Measurements from ENCODE around the gene SLC22A1. TPM values are rescaled to one million over a fixed set of nuclear protein-coding genes. Genes with fewer than 3 reads are reported as not detected.

Gene SLC22A1
- total and polyA plus RNA-seq, 7 donors: 0.17 to 3.3 (median 0.89) TPM

DNA sequence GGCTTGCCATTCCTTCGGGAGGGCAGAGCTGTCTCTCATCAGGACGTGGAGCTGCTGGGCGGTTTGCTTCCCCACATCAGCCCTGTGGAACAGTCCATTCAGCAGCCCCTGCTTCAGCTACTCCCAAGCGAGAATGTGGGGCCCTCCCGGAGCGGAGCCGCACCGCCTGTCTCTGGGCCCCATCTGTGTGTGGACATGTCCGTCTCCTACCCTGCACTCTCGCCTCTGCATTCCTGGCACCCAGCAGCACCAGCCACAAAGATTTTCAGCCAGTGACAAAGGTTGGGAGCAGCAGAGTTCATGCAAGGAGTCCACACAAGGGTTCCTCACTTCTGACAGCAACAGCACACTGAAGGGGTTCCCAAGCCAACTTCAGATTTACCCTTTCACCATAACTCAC, 29.0 kb upstream of the SLC22A1 start:
- intact Hi-C loops (cut with DNase I): no loop called here
- TF ChIP-seq, protein P1, sequence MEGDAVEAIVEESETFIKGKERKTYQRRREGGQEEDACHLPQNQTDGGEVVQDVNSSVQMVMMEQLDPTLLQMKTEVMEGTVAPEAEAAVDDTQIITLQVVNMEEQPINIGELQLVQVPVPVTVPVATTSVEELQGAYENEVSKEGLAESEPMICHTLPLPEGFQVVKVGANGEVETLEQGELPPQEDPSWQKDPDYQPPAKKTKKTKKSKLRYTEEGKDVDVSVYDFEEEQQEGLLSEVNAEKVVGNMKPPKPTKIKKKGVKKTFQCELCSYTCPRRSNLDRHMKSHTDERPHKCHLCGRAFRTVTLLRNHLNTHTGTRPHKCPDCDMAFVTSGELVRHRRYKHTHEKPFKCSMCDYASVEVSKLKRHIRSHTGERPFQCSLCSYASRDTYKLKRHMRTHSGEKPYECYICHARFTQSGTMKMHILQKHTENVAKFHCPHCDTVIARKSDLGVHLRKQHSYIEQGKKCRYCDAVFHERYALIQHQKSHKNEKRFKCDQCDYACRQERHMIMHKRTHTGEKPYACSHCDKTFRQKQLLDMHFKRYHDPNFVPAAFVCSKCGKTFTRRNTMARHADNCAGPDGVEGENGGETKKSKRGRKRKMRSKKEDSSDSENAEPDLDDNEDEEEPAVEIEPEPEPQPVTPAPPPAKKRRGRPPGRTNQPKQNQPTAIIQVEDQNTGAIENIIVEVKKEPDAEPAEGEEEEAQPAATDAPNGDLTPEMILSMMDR (IDR thresholded peaks at IDR 0.05): no peak
- no peaks in the 10 kb centered on the region for H3K9me3 ChIP-seq
- no peak overlapping the region for H3K4me3 ChIP-seq
- H3K4me1 ChIP-seq: no peaks in the 10 kb centered on the region
- ATAC-seq: no peak
- no peaks in the 10 kb centered on the region for H3K27me3 ChIP-seq (ENCODE audit: insufficient read depth in 3 of 3, low read length in 2 of 3)
- WGBS, 3 donors: 80 to 86% (median 84%) methylated on average over 10 of the region's 10 CpGs
- H3K27ac ChIP-seq: no peak overlapping the region
- peaks cover 17 to 97% of the 10 kb centered on the region in 2 donors for H3K36me3 ChIP-seq (ENCODE audit: insufficient read depth in 1 of 2, low read depth in 1 of 2)
- no peak for DNase-seq

DNA sequence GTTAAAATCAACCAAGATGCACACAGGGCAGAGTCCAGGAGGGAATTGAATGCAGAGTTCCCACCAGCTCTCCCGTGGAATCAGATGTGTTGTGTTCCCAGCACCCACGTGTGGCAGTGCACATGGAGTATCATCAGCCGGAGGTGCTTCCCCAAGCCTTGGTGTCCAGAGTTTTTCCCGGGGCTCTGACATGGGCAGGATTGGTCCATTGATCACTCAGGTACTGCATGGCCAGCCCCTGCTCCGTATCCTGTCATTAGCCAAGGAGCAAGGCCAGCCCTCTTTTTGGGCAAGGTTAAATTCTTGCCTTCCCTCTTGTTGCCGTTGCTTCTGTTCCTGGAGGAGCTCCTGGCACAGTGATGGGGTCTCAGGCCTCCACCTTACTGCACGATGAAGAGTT, 28.6 kb upstream of the SLC22A1 start:
- ATAC-seq: no peak

DNA sequence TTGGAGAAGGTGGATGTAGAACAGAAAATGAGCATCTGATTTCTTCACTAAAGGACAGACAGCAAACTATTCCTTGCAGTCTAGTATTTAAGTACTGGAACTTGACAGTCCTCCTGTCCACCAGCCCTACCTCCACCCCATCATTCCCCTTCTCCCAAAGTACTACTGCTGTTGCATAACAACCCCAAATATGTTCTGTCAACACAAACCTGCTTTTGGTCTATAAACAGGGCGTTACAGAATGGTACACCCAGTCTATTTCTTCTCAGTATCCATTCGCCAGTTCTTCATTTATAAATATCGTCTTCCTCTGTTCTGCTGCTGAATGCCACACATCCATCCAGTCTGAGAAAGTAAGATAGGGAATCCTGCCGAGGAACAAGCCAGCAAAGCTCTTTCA, 27.7 kb upstream of the SLC22A1 start:
- Histone ChIP-seq H3K4me3 (no peak overlapping the region), H3K9me3 (no peaks in the 10 kb centered on the region), H3K36me3 (ENCODE audit: insufficient read depth in 1 of 2, low read depth in 1 of 2) (peaks cover 18 to 97% of the 10 kb centered on the region in 2 donors), H3K27ac (no peak overlapping the region), H3K4me1 (no peaks in the 10 kb centered on the region), H3K27me3 (ENCODE audit: insufficient read depth in 3 of 3, low read length in 2 of 3) (no peaks in the 10 kb centered on the region)
- 47 to 85% (median 69%) methylated on average over 4 of the region's 4 CpGs for WGBS, 3 donors
- TF ChIP-seq, protein P1 (IDR thresholded peaks at IDR 0.05): no peak
- ATAC-seq (no peak), DNase-seq (no peak)
- intact Hi-C loops (cut with DNase I): no loop called here

More for the DNA sequence above, 28.6 kb upstream of the SLC22A1 start:
- no peak overlapping the region for H3K27ac ChIP-seq
- H3K27me3 ChIP-seq (ENCODE audit: insufficient read depth in 3 of 3, low read length in 2 of 3): no peaks in the 10 kb centered on the region
- intact Hi-C loops (cut with DNase I): no loop called here
- H3K4me1 ChIP-seq: no peaks in the 10 kb centered on the region
- no peak overlapping the region for H3K4me3 ChIP-seq
- no peak for DNase-seq
- WGBS, 3 donors: 66 to 78% (median 74%) methylated on average over 7 of the region's 7 CpGs
- TF ChIP-seq, protein P1 (IDR thresholded peaks at IDR 0.05): no peak
- H3K9me3 ChIP-seq: no peaks in the 10 kb centered on the region
- peaks cover 18 to 97% of the 10 kb centered on the region in 2 donors for H3K36me3 ChIP-seq (ENCODE audit: insufficient read depth in 1 of 2, low read depth in 1 of 2)

DNA sequence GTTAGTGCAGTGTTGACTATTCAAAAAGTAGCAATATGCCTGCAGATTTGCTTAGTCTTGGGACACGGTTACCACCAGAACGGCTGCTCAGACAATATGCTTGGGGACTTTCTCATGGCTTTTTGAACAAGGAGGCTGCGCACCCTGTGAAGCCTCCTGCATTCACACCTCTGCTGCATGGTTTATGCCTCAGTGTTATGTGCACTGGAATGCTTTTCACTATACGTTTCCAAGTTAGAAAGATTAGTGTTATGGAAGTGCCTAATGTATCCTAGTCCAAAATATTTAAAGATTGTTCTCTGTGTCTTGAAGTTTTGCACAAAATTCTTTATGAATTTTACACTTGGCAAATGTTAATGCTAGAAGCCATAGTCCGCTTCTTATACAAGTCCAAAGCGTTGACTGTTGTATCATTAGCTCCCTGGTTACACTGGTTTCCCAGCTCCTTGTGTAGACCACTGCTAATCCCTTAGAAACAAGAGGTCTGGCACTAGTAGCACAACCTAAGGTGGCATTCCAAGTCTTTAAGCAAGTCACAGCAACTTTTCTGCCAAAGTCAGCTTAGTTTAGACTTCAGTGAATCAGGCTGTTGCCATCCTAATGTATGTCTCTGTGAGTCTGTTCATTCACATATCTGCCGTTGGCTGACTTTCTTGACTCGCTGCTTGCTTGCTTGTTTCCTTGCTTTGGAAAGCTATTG, 26.3 kb upstream of the SLC22A1 start:
- ATAC-seq (no peak), DNase-seq (no peak)
- Histone ChIP-seq H3K9me3 (no peaks in the 10 kb centered on the region), H3K4me3 (no peak overlapping the region), H3K27me3 (ENCODE audit: insufficient read depth in 3 of 3, low read length in 2 of 3) (no peaks in the 10 kb centered on the region), H3K4me1 (no peaks in the 10 kb centered on the region), H3K36me3 (ENCODE audit: insufficient read depth in 1 of 2, low read depth in 1 of 2) (peaks cover 18 to 97% of the 10 kb centered on the region in 2 donors), H3K27ac (no peak overlapping the region)
- intact Hi-C loops (cut with DNase I): no loop called here
- WGBS, 3 donors: 88 to 93% (median 91%) methylated on average over 8 of the region's 8 CpGs
- TF ChIP-seq, protein P1 (IDR thresholded peaks at IDR 0.05): no peak

Measured in psoas muscle (tissue), 8 donors.